ENCODE data around the gene ANGEL2.
A peak's percentile ranks its signal among the peaks of the same experiment; 100 is the strongest.
"Not testable (repeated sequence)": the region's sequence is repeated elsewhere in the genome, so short reads cannot be mapped to it uniquely, and the experiment has no call there.

ANGEL2 gene

DNA sequence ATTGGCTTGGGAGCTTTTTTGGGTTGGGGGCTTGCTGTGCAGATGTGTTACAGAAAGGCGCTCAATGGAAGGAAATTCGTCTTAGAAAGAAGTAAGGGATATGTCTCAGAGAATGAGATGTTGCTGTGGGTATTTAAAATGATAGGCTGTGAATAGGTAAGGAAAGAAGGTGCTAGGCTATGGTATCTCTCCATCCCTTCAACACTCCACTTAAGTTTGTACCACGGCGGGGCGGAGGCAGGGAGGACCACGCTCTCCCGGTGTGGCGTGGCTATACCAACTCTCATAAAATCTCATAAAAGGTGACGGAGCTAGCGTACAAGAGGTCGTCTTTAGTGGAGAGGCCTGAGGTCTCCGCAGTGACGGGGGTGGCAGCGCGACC is 35.1 kb upstream of the ANGEL2 start:
- peaks cover 11% of the 10 kb centered on the region for H3K4me1 ChIP-seq (ENCODE audit: control insufficient read depth, insufficient read depth, low read length)
- H3K27me3 ChIP-seq (ENCODE audit: control insufficient read depth, insufficient read depth, low read length), result no peaks in the 10 kb centered on the region
- peak overlapping the region; percentile 99 for H3K4me3 ChIP-seq (ENCODE audit: low read length)
- H3K9me3 ChIP-seq (ENCODE audit: control insufficient read depth, low read length), result no peaks in the 10 kb centered on the region
- H3K9ac ChIP-seq (ENCODE audit: low read length), result peak overlapping the region; percentile 74
- H3K36me3 ChIP-seq (ENCODE audit: control insufficient read depth, insufficient read depth, low read length), result no peaks in the 10 kb centered on the region

DNA sequence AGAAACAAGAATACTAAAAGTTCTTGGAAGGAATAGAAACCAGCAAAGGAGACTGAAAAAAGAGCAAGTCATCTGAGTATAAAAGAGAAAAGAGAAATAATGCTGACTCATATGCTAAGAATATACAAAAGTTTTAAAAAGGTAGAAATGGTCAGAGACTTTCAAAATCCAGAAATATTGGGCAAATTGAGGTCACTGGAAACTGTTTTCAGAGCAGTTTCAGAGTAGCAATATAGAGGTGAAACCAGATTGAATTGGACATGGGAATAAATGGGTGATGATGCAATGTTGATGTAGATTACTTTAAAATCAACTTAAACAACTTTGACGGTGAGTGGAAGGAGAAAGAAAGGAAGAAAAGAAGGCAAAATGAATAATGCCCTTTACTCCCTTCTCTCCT is 33.6 kb upstream of the ANGEL2 start:
- Histone ChIP-seq H3K36me3 (ENCODE audit: control insufficient read depth, insufficient read depth, low read length) (no peaks in the 10 kb centered on the region), H3K4me1 (ENCODE audit: control insufficient read depth, insufficient read depth, low read length) (peaks cover 11% of the 10 kb centered on the region), H3K27me3 (ENCODE audit: control insufficient read depth, insufficient read depth, low read length) (no peaks in the 10 kb centered on the region), H3K4me3 (ENCODE audit: low read length) (no peak overlapping the region), H3K9me3 (ENCODE audit: control insufficient read depth, low read length) (no peaks in the 10 kb centered on the region), H3K9ac (ENCODE audit: low read length) (no peak overlapping the region)

GRCh38 chr1:213045321-213046226 is 29.9 kb upstream of the ANGEL2 start:
- not testable (repeated sequence) for H3K27me3 ChIP-seq (ENCODE audit: control insufficient read depth, insufficient read depth, low read length); H3K36me3 ChIP-seq (ENCODE audit: control insufficient read depth, insufficient read depth, low read length); H3K9me3 ChIP-seq (ENCODE audit: control insufficient read depth, low read length); H3K4me3 ChIP-seq (ENCODE audit: low read length); H3K9ac ChIP-seq (ENCODE audit: low read length); H3K4me1 ChIP-seq (ENCODE audit: control insufficient read depth, insufficient read depth, low read length)

DNA sequence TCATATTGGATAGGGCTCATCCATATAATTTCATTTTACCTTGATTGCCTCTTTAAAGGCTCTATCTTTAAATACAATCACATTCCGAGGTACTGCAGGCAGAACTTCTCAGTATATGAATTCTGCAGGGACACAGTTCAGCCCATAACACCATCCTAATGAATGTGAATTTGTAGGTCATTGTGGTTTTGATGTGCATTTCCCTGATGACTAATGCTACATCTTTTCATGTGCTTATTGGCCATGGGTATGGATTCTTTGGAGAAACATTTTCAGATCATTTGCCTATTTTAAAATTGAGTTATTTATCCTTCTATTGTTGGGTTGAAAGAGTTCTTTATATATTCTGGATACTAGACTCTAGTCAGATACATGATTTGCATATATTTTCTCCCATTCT is 25.8 kb upstream of the ANGEL2 start:
- no peaks in the 10 kb centered on the region for H3K9me3 ChIP-seq (ENCODE audit: control insufficient read depth, low read length)
- H3K36me3 ChIP-seq (ENCODE audit: control insufficient read depth, insufficient read depth, low read length), result no peaks in the 10 kb centered on the region
- H3K27me3 ChIP-seq (ENCODE audit: control insufficient read depth, insufficient read depth, low read length), result no peaks in the 10 kb centered on the region
- H3K4me1 ChIP-seq (ENCODE audit: control insufficient read depth, insufficient read depth, low read length), result no peaks in the 10 kb centered on the region
- no peak overlapping the region for H3K4me3 ChIP-seq (ENCODE audit: low read length)
- no peak overlapping the region for H3K9ac ChIP-seq (ENCODE audit: low read length)

GRCh38 chr1:213035573-213035972 is 19.9 kb upstream of the ANGEL2 start:
- Histone ChIP-seq H3K4me3 (ENCODE audit: low read length) (no peak overlapping the region), H3K9ac (ENCODE audit: low read length) (no peak overlapping the region), H3K36me3 (ENCODE audit: control insufficient read depth, insufficient read depth, low read length) (no peaks in the 10 kb centered on the region), H3K4me1 (ENCODE audit: control insufficient read depth, insufficient read depth, low read length) (no peaks in the 10 kb centered on the region), H3K9me3 (ENCODE audit: control insufficient read depth, low read length) (no peaks in the 10 kb centered on the region), H3K27me3 (ENCODE audit: control insufficient read depth, insufficient read depth, low read length) (no peaks in the 10 kb centered on the region)

- Histone ChIP-seq H3K4me1 (ENCODE audit: control insufficient read depth, insufficient read depth, low read length) (no peaks in the 10 kb centered on the region), H3K9ac (ENCODE audit: low read length) (no peak overlapping the region), H3K27me3 (ENCODE audit: control insufficient read depth, insufficient read depth, low read length) (no peaks in the 10 kb centered on the region), H3K9me3 (ENCODE audit: control insufficient read depth, low read length) (no peaks in the 10 kb centered on the region), H3K36me3 (ENCODE audit: control insufficient read depth, insufficient read depth, low read length) (no peaks in the 10 kb centered on the region), H3K4me3 (ENCODE audit: low read length) (no peak overlapping the region)
Measured at GRCh38 chr1:213034713-213035112, 19.0 kb upstream of the ANGEL2 start.

GRCh38 chr1:213032651-213033050 is 17.0 kb upstream of the ANGEL2 start:
- Histone ChIP-seq H3K36me3 (ENCODE audit: control insufficient read depth, insufficient read depth, low read length) (no peaks in the 10 kb centered on the region), H3K9ac (ENCODE audit: low read length) (no peak overlapping the region), H3K9me3 (ENCODE audit: control insufficient read depth, low read length) (no peaks in the 10 kb centered on the region), H3K4me3 (ENCODE audit: low read length) (no peak overlapping the region), H3K4me1 (ENCODE audit: control insufficient read depth, insufficient read depth, low read length) (no peaks in the 10 kb centered on the region), H3K27me3 (ENCODE audit: control insufficient read depth, insufficient read depth, low read length) (no peaks in the 10 kb centered on the region)

DNA sequence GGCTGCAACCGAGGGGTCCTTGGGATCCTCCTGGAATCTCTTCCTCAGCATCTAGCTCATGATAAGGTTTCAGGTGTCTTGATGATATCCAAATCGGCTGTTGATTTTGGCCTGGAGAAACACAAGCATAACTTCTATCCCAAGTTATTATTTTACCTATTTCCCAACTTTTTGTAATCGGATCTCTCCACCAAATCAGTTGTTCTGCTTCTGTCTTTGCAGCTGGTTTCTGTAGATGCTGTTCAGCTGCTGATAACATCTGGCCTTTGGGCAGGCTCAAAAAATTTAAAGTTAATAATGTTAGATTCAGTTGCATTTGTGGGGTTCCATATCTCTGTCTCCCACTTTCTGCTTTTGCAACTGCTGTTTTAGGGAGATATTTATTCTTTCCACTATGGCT is 11.4 kb upstream of the ANGEL2 start:
- not testable (repeated sequence) for H3K4me3 ChIP-seq (ENCODE audit: low read length); H3K9ac ChIP-seq (ENCODE audit: low read length); H3K4me1 ChIP-seq (ENCODE audit: control insufficient read depth, insufficient read depth, low read length); H3K27me3 ChIP-seq (ENCODE audit: control insufficient read depth, insufficient read depth, low read length); H3K36me3 ChIP-seq (ENCODE audit: control insufficient read depth, insufficient read depth, low read length); H3K9me3 ChIP-seq (ENCODE audit: control insufficient read depth, low read length)

DNA sequence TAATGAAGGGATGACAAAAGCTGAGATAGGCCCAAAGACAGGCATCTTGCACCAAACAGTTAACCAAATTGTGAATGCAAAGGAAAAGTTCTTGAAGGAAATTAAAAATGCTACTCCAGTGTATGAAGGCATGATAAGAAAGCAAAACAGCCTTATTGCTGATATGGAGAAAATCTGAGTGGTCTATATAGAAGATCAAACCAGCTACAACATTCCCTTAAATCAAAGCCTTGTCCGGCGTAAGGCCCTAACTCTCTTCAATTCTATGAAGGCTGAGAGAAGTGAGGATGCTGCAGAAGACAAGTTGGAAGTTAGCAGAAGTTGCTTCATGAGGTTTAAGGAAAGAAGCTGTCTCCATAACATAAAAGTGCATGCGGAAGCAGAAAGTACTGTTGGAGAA is 4.3 kb upstream of the ANGEL2 start:
- Histone ChIP-seq H3K27me3 (ENCODE audit: control insufficient read depth, insufficient read depth, low read length) (no peaks in the 10 kb centered on the region), H3K4me3 (ENCODE audit: low read length) (no peak overlapping the region), H3K4me1 (ENCODE audit: control insufficient read depth, insufficient read depth, low read length) (no peaks in the 10 kb centered on the region), H3K36me3 (ENCODE audit: control insufficient read depth, insufficient read depth, low read length) (no peaks in the 10 kb centered on the region), H3K9me3 (ENCODE audit: control insufficient read depth, low read length) (no peaks in the 10 kb centered on the region), H3K9ac (ENCODE audit: low read length) (no peak overlapping the region)

DNA sequence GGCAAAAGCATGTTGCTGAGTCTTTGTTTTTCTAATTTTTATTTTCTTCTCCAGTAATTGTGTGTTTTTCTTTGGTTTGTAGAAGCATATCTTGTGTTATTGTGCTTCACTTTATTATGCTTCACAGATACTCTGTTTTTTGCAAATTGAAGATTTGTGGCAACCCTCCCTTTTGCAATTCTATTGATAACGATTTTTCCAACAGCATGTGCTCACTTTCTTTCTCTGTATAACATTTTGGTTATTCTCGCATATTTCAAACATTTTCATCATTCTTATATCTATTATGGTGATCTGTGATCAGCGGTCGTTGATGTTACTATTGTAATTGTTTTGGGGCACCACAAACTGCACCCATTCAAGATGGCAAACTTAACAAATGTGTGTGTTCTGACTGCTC is 3.8 kb upstream of the ANGEL2 start:
- Histone ChIP-seq H3K4me1 (ENCODE audit: control insufficient read depth, insufficient read depth, low read length) (no peaks in the 10 kb centered on the region), H3K27me3 (ENCODE audit: control insufficient read depth, insufficient read depth, low read length) (no peaks in the 10 kb centered on the region), H3K9me3 (ENCODE audit: control insufficient read depth, low read length) (no peaks in the 10 kb centered on the region), H3K36me3 (ENCODE audit: control insufficient read depth, insufficient read depth, low read length) (no peaks in the 10 kb centered on the region), H3K4me3 (ENCODE audit: low read length) (no peak overlapping the region), H3K9ac (ENCODE audit: low read length) (no peak overlapping the region)

DNA sequence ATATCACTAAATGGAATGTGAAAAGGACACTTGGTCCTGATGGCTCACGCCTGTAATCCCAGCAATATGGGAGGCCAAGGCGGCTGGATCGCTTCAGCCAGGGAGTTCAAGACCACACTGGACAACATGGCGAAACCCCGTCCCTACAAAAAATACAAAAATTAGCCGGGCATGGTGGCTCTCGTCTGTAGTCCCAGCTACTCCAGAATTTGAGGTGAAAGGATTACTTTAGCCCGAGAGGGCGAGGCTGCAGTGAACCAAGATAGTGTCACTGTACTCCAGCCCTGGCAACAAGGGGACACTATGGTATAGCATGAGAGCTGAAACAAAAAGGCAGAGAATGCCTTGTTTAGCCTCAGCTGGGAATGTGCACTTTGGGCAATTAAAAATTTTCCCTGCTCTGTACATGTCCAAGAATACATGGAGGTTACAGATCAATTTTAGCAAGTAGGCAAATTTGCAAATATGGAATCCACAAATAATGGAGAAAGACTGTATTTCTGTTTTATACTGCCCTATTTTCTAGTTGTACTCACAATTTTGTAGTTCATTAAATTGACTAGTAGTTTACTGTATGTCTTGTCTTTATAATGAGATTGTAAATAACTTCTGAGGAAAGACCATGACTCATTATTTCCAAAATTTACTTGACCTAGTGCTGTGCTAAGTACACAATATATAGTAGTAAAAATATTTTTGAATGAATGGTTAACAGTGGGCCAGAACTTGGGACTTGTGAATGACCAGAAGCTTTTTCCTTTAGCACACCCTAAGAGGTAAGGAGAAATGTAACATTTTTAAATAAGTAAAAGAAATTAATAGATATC is 2.0 kb upstream of the ANGEL2 start:
- H3K36me3 ChIP-seq (ENCODE audit: control insufficient read depth, insufficient read depth, low read length), result no peaks in the 10 kb centered on the region
- H3K9me3 ChIP-seq (ENCODE audit: control insufficient read depth, low read length), result no peaks in the 10 kb centered on the region
- no peaks in the 10 kb centered on the region for H3K4me1 ChIP-seq (ENCODE audit: control insufficient read depth, insufficient read depth, low read length)
- H3K27me3 ChIP-seq (ENCODE audit: control insufficient read depth, insufficient read depth, low read length), result no peaks in the 10 kb centered on the region
- H3K4me3 ChIP-seq (ENCODE audit: low read length), result no peak overlapping the region
- H3K9ac ChIP-seq (ENCODE audit: low read length), result no peak overlapping the region

GRCh38 chr1:213014642-213015041 is 1.0 kb downstream of the ANGEL2 start:
- Histone ChIP-seq H3K36me3 (ENCODE audit: control insufficient read depth, insufficient read depth, low read length) (no peaks in the 10 kb centered on the region), H3K27me3 (ENCODE audit: control insufficient read depth, insufficient read depth, low read length) (no peaks in the 10 kb centered on the region), H3K4me1 (ENCODE audit: control insufficient read depth, insufficient read depth, low read length) (no peaks in the 10 kb centered on the region), H3K9ac (ENCODE audit: low read length) (peak overlapping the region; percentile 85), H3K9me3 (ENCODE audit: control insufficient read depth, low read length) (no peaks in the 10 kb centered on the region), H3K4me3 (ENCODE audit: low read length) (peak overlapping the region; percentile 59)

Measured in mucosa of stomach (tissue), 1 donor.